Thoracic aorta (tissue), 2 donors: ENCODE data around the gene AJM1. TPM values are rescaled to one million over a fixed set of nuclear protein-coding genes. Genes with fewer than 3 reads are reported as not detected.
"Not testable (repeated sequence)": the region's sequence is repeated elsewhere in the genome, so short reads cannot be mapped to it uniquely, and the experiment has no call there.

Source experiments
- ATAC-seq: fragments of 150-250 bp; one replicate; pipeline ENCODE4 v1.8.0; 2017; ENCODE audit warnings: low read depth; ENCODE audit not compliant: insufficient number of reproducible peaks, low FRiP score
- DNase-seq: peaks from one replicate; pipeline ENCODE4 v3.0.0-alpha.2; 2020; ENCODE audit warnings: low spot score
- H3K27ac ChIP-seq, 2 donors: fragments of 200-600 bp; sonication (generic); 1 replicate in 1 of 2; 2 replicates in 1 of 2; pipeline ENCODE4 v1.5.1; 2016; ENCODE audit warnings: mild to moderate bottlenecking in 2 of 2, moderate library complexity in 2 of 2
- H3K27me3 ChIP-seq: fragments of 200-600 bp; sonication (generic); replicated peaks from 2 replicates; pipeline ENCODE4 v1.6.0; 2016; ENCODE audit warnings: mild to moderate bottlenecking; ENCODE audit not compliant: insufficient read depth
- H3K36me3 ChIP-seq: fragments of 200-600 bp; sonication (generic); one replicate; pipeline ENCODE4 v1.5.1; 2016
- H3K4me1 ChIP-seq, 2 donors: fragments of 200-600 bp; sonication (generic); 1 replicate in 1 of 2; 2 replicates in 1 of 2; pipeline versions ENCODE4 v1.5.1 to v1.6.0; 2016; ENCODE audit warnings: low read depth in 2 of 2, mild to moderate bottlenecking in 1 of 2; ENCODE audit not compliant: control insufficient read depth in 1 of 2
- H3K4me3 ChIP-seq: fragments of 200-600 bp; sonication (generic); 2 replicates; pipeline ENCODE4 v1.5.1; 2016; ENCODE audit warnings: mild to moderate bottlenecking
- H3K9me3 ChIP-seq: fragments of 200-600 bp; sonication (generic); 2 replicates; pipeline ENCODE4 v1.5.1; 2016
- CTCF ChIP-seq: fragments of 200-600 bp; sonication (generic); IDR thresholded peaks from one replicate; pipeline ENCODE4 v1.5.1; 2019; ENCODE audit warnings: antibody characterized with exemption
- total RNA-seq, 2 donors: library from RNA; depleted of rRNA; stranded (reverse); fragments of >200 nt; gene quantifications; one replicate each; pipeline versions ENCODE4 v1.1.0 to v1.2.3, GENCODE V29; 2016

AJM1 gene
- total RNA-seq, 2 donors from 2014 or later, result 7.3 to 9.2 TPM

- TF ChIP-seq CTCF, result no peak
- Histone ChIP-seq H3K4me3 (no peak overlapping the region), H3K4me1 (peaks cover 14 to 29% of the 10 kb centered on the region in 2 donors), H3K27me3 (no peaks in the 10 kb centered on the region), H3K27ac (no peak overlapping the region), H3K9me3 (no peaks in the 10 kb centered on the region), H3K36me3 (peaks cover 11% of the 10 kb centered on the region)
- DNase-seq (no peak), ATAC-seq (no peak)
Observed at GRCh38 chr9:136867480-136867879, 25.2 kb downstream of the AJM1 start.

- Histone ChIP-seq H3K4me1 (peaks cover 14 to 29% of the 10 kb centered on the region in 2 donors), H3K27ac (no peak overlapping the region), H3K4me3 (no peak overlapping the region), H3K36me3 (peaks cover 7% of the 10 kb centered on the region), H3K9me3 (no peaks in the 10 kb centered on the region), H3K27me3 (no peaks in the 10 kb centered on the region)
- DNase-seq (no peak), ATAC-seq (no peak)
- TF ChIP-seq CTCF, result no peak
Observed at GRCh38 chr9:136867917-136868316, 25.6 kb downstream of the AJM1 start.

GRCh38 chr9:136868644-136869043 is 26.4 kb downstream of the AJM1 start:
- Histone ChIP-seq H3K27me3 (no peaks in the 10 kb centered on the region), H3K4me1 (peaks cover 14 to 23% of the 10 kb centered on the region in 2 donors), H3K4me3 (no peak overlapping the region), H3K9me3 (no peaks in the 10 kb centered on the region), H3K27ac (no peak overlapping the region), H3K36me3 (no peaks in the 10 kb centered on the region)
- DNase-seq (no peak), ATAC-seq (no peak)
- no peak for TF ChIP-seq CTCF

GRCh38 chr9:136869611-136870010 is 27.3 kb downstream of the AJM1 start:
- H3K9me3 ChIP-seq, H3K36me3 ChIP-seq, H3K27ac ChIP-seq, H3K4me3 ChIP-seq, ATAC-seq, H3K27me3 ChIP-seq, DNase-seq: not testable (repeated sequence)
- peaks cover 13 to 16% of the 10 kb centered on the region in 2 donors for H3K4me1 ChIP-seq

GRCh38 chr9:136875155-136875554 is 32.9 kb downstream of the AJM1 start:
- ATAC-seq, result no peak
- no peaks in the 10 kb centered on the region for H3K27me3 ChIP-seq
- no peak for TF ChIP-seq CTCF

GRCh38 chr9:136876476-136876875 is 34.2 kb downstream of the AJM1 start:
- Histone ChIP-seq H3K9me3 (no peaks in the 10 kb centered on the region), H3K36me3 (no peaks in the 10 kb centered on the region), H3K4me3 (no peak overlapping the region), H3K27ac (no peak overlapping the region), H3K27me3 (no peaks in the 10 kb centered on the region), H3K4me1 (no peaks in the 10 kb centered on the region)
- ATAC-seq (no peak), DNase-seq (no peak)
- TF ChIP-seq CTCF, result no peak

More at GRCh38 chr9:136875155-136875554, 32.9 kb downstream of the AJM1 start:
- Histone ChIP-seq H3K9me3 (no peaks in the 10 kb centered on the region), H3K4me1 (no peaks in the 10 kb centered on the region), H3K4me3 (no peak overlapping the region), H3K27ac (no peak overlapping the region), H3K36me3 (no peaks in the 10 kb centered on the region)
- no peak for DNase-seq
